Mammary epithelial cell (primary cell): Measurements from ENCODE around the gene RTN4R.

Experiments used
- CTCF ChIP-seq, 2 donors: IDR thresholded peaks in 1 of 2; conservative IDR thresholded peaks in 1 of 2; 2 replicates each; pipeline ENCODE4 v1.5.1; 2011 to 2012; ENCODE audit warnings: inconsistent platforms in 2 of 2, low read length in 2 of 2, mild to moderate bottlenecking in 2 of 2, control low read depth in 1 of 2, low read depth in 1 of 2; ENCODE audit not compliant: insufficient read depth in 1 of 2; ENCODE audit errors: extremely low read depth in 1 of 2
- EZH2 ChIP-seq: IDR thresholded peaks from 2 replicates; pipeline ENCODE4 v1.6.1; 2012; ENCODE audit warnings: low read length, inconsistent platforms, borderline replicate concordance

GRCh38 chr22:20191803-20192202 lies 76.3 kb downstream of the RTN4R start:
- TF ChIP-seq CTCF (conservative IDR thresholded peaks at IDR 0.05 in 1 of 2, IDR thresholded peaks at IDR 0.05 in 1 of 2; ENCODE audit: extremely low read depth in 1 of 2, insufficient read depth in 1 of 2, low read depth in 1 of 2, low read length in 2 of 2) (no peak), EZH2 (no peak)
